Adrenal gland (tissue), 12 donors: ENCODE measurements around the gene PORCN. TPM values are rescaled to one million over a fixed set of nuclear protein-coding genes. Genes with fewer than 3 reads are reported as not detected.

Source experiments
- DNase-seq, 7 donors: peaks; one replicate each; pipeline ENCODE4 v3.0.0-alpha.2; 2019 to 2020
- H3K27ac ChIP-seq, 5 donors: fragments of 200-600 bp; sonication (generic) in 4 of 5; 1 replicate in 3 of 5; 2 replicates in 2 of 5; pipeline versions ENCODE4 v1.5.1 to v1.8.0; 2016 to 2020; ENCODE audit warnings: mild to moderate bottlenecking in 1 of 5
- H3K27me3 ChIP-seq: fragments of 200-600 bp; 2 replicates; pipeline ENCODE4 v1.8.0; 2021
- H3K36me3 ChIP-seq, 2 donors: fragments of 200-600 bp; replicated peaks in 1 of 2; 1 replicate in 1 of 2; 2 replicates in 1 of 2; pipeline versions ENCODE4 v1.5.1 to v1.8.0; 2018 to 2022
- H3K4me1 ChIP-seq, 2 donors: fragments of 200-600 bp; replicated peaks in 1 of 2; 1 replicate in 1 of 2; 2 replicates in 1 of 2; pipeline versions ENCODE4 v1.5.1 to v1.8.0; 2018 to 2021
- H3K4me3 ChIP-seq, 4 donors: fragments of 200-600 bp; sonication (generic) in 3 of 4; one replicate each; pipeline ENCODE4 v1.5.1; 2016 to 2018
- H3K9me3 ChIP-seq, 3 donors: fragments of 200-600 bp; sonication (generic) in 1 of 3; replicated peaks in 1 of 3; 1 replicate in 2 of 3; 2 replicates in 1 of 3; pipeline versions ENCODE4 v1.5.1 to v1.8.0; 2016 to 2021
- POLR2A ChIP-seq, 2 donors: fragments of 450-650 bp; IDR thresholded peaks; one replicate each; pipeline ENCODE4 v1.6.1; 2017; ENCODE audit warnings: antibody characterized with exemption in 2 of 2, mild to moderate bottlenecking in 2 of 2, moderate library complexity in 1 of 2
- WGBS, 4 donors: extraction: QIAGEN DNeasy Blood & Tissue Kit in 2 of 4; methylation state at CpG; one replicate each; pipeline versions ENCODE4 v1.1.5 to v1.1.7; 2013 to 2017; 5-methylcytosine and 5-hydroxymethylcytosine counted together
- intact Hi-C, 2 donors: fragments of 100-400 bp; cut with DNase I; formaldehyde crosslinking; loops; one replicate each; pipeline versions ENCODE4 v1.14.1 to v1.15.0; 2022 to 2023
- polyA plus RNA-seq, 3 donors: library from polyadenylated mRNA; stranded (reverse); fragments of 200-250 nt in 2 of 3; fragments of 350-450 nt in 1 of 3; fragmentation: Illumina TruSeq in 1 of 3; extraction: RNeasy Lipid Tissue Mini Kit (QIAGEN cat#74804) in 1 of 3; gene quantifications; one replicate each; pipeline ENCODE4 v1.2.3, GENCODE V29; 2013 to 2014
- total RNA-seq, 9 donors: library from RNA; depleted of rRNA in 4 of 9; stranded (reverse); fragments of >200 nt in 4 of 9; fragments of 120-200 nt in 1 of 9; fragmentation: NEBNext Ultra II Directional in 1 of 9; extraction: Animal tissue kit (Norgen Biotek cat#: 25700) in 1 of 9; gene quantifications; one replicate each; pipeline versions ENCODE4 v1.1.0 to v1.2.4, GENCODE V29; 2013 to 2023
- TF ChIP-seq, protein P1 (sequence below), 6 experiments: fragments of 450-650 bp in 4 of 6; fragments of 200-600 bp in 2 of 6; sonication (generic) in 1 of 6; IDR thresholded peaks; 1 replicate in 5 of 6; 2 replicates in 1 of 6; pipeline versions ENCODE4 v1.5.1 to v1.8.0; 2016 to 2021; ENCODE audit warnings: antibody characterized with exemption in 6 of 6, mild to moderate bottlenecking in 2 of 6, moderate library complexity in 1 of 6
- donor health status: healthy with polysubstance abuse.
- donor health status: Bipolar disorder and iron deficiency.
- donor health status: DM: yes; HTN: yes; CAD: no.
- donor health status: DM: no; HTN: no; CAD: no.
- donor health status: DM: no; HTN: no; CAD: no.
- donor health status: DM: yes; HTN: yes; CAD: no.

The PORCN gene
- total and polyA plus RNA-seq, 12 donors = 9.5 to 290 (median 86.3) TPM

DNA sequence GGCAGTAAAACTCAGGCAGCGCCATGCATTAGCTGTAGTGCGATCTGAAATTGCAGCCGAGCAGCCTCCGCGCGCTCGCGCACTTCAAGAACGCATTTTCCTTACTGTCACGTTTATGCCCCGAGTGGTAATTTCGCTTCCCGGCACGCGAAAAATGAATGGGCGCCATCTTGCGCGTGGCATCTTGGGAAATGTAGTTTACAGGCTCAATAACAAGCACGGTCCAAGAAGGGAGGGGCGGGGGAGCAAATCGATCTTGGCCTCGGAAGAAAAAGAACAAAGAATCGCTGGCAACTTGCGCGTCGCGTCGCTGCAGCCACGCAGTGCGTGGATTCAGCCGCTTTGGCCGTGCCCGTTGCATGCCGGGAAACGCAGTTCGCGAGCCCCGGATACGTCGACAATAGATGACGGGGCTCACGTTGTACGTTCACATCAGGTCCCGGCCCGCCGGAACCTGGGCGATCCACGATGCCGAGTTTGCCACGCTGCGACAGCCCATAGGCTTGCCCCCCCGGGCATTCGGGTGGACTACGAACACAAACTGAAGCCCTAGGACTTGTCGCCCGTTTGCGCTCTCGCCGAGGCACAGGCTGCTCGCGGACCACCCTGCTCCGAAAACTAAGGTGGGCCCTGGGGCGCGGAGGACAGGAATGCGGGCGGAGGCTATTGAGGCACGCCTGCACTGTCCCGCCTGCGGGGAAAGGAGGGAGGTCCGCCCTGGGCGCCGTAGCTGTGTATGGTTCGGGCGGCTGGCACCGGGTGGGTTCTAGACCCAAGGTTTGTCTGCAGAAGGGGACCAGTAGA lies 32.8 kb upstream of the PORCN start, which contains the start of gene FTSJ1:
Gene FTSJ1, plus strand, starts transcription at position 426 of the 804 bp plus-strand sequence. CDS start 1,849 bp downstream, outside the sequence.
- peak; percentile 6 to 67 for TF ChIP-seq POLR2A (IDR thresholded peaks at IDR 0.05)
- TF ChIP-seq, protein P1, sequence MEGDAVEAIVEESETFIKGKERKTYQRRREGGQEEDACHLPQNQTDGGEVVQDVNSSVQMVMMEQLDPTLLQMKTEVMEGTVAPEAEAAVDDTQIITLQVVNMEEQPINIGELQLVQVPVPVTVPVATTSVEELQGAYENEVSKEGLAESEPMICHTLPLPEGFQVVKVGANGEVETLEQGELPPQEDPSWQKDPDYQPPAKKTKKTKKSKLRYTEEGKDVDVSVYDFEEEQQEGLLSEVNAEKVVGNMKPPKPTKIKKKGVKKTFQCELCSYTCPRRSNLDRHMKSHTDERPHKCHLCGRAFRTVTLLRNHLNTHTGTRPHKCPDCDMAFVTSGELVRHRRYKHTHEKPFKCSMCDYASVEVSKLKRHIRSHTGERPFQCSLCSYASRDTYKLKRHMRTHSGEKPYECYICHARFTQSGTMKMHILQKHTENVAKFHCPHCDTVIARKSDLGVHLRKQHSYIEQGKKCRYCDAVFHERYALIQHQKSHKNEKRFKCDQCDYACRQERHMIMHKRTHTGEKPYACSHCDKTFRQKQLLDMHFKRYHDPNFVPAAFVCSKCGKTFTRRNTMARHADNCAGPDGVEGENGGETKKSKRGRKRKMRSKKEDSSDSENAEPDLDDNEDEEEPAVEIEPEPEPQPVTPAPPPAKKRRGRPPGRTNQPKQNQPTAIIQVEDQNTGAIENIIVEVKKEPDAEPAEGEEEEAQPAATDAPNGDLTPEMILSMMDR (IDR thresholded peaks at IDR 0.05) = no peak
- H3K9me3 ChIP-seq = no peaks in the 10 kb centered on the region
- 0 to 43% (median 18%) methylated on average over 12 to 75 of the region's 75 CpGs for WGBS, 4 donors
- no peaks in the 10 kb centered on the region for H3K4me1 ChIP-seq
- intact Hi-C loops = no loop called here
- no peaks in the 10 kb centered on the region for H3K36me3 ChIP-seq
- H3K27me3 ChIP-seq = no peaks in the 10 kb centered on the region
- H3K4me3 ChIP-seq = peak within 1 kb of the TSS; percentile 43 to 64 (median 56)
- peak; percentile 85 to 97 (median 91) for DNase-seq
- H3K27ac ChIP-seq = peak within 1 kb of the TSS in 4 of 5 donors; percentile 64 to 86 (median 78)

DNA sequence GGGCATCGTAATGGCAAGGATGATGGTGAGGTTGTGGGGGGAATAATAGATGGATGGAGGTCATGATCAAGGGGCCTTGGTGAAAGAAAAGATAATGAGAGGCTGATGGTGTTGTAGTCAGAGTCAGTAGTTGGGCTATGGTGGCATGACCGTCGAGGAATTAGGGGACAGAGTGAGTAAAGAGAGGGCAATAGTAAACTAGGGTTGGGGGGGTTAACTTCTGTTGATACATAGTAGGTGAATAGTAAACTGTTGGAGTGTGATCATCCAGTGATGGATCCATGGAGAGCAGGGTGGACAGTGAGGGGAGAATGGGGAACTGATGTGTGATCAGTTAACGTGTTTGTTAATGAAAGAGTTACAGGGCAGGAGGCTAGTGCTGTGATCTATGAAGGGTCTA lies 31.9 kb upstream of the PORCN start:
- H3K27ac ChIP-seq = peak overlapping the region in 2 of 5 donors; percentile 64 to 86
- TF ChIP-seq, protein P1 (IDR thresholded peaks at IDR 0.05) = no peak
- TF ChIP-seq POLR2A (IDR thresholded peaks at IDR 0.05) = no peak
- H3K4me3 ChIP-seq = peak overlapping the region in 2 of 4 donors; percentile 43 to 64
- H3K36me3 ChIP-seq = peaks cover 0 to 6% of the 10 kb centered on the region in 2 donors
- no peaks in the 10 kb centered on the region for H3K27me3 ChIP-seq
- no peaks in the 10 kb centered on the region for H3K4me1 ChIP-seq
- 59 to 69% (median 66%) methylated on average over 4 of the region's 4 CpGs for WGBS, 4 donors
- intact Hi-C loops = no loop called here
- DNase-seq = no peak
- no peaks in the 10 kb centered on the region for H3K9me3 ChIP-seq

DNA sequence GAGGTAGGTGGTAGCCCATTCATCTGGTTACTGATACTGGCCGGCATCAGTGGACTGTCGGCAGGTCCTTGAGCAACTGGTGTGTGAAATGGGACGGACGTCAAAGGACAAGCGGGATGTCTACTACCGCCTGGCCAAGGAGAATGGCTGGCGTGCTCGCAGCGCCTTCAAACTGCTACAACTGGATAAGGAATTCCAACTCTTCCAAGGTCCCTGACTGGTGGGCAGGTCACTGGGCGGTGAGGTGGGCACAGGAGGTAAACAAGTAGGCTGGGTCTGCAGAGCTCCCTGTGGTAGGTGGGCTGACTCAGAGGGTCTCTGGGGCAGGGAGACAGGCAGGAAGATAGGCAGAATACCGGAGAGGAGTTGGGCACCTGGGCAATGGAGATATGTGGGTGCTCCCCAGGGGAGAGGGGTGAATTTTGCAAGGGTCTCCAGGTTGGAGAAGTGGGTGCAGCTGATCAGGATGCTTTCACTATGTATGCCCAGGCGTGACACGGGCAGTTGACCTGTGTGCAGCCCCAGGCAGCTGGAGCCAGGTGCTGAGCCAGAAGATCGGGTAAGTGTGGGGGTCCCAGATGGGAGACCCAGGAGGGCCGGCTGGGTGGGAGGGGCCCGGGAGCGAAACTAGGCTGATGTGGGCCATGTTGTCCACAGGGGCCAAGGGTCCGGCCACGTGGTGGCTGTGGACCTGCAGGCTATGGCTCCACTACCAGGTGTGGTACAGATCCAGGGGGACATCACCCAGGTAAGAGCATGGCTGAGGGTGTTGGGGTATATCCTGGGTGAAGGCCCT lies 30.6 kb upstream of the PORCN start:
- TF ChIP-seq POLR2A (IDR thresholded peaks at IDR 0.05) = no peak
- TF ChIP-seq, protein P1 (IDR thresholded peaks at IDR 0.05) = no peak
- H3K27me3 ChIP-seq = no peaks in the 10 kb centered on the region
- intact Hi-C loops = no loop called here
- no peaks in the 10 kb centered on the region for H3K9me3 ChIP-seq
- no peaks in the 10 kb centered on the region for H3K4me1 ChIP-seq
- no peak for DNase-seq
- H3K27ac ChIP-seq = no peak overlapping the region
- H3K4me3 ChIP-seq = no peak overlapping the region
- 89 to 96% (median 93%) methylated on average over 14 to 19 of the region's 19 CpGs for WGBS, 4 donors
- peaks cover 0 to 11% of the 10 kb centered on the region in 2 donors for H3K36me3 ChIP-seq

DNA sequence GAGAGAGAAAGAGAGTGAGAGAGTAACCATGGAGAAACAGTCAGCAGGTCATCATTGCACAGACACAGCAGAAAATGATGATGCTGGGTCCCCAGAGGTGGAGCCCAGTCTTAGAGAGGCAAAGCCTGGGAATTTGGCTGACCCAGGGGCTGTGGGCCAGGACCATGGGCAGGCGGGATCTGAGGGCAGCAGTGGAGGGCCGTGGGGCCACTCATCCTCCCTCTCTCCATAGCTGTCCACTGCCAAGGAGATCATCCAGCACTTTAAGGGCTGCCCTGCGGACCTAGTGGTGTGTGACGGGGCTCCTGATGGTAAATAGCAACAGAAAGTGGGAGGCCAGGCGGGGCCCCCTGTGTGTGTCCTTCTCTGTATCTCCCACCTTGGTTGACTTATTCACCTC lies 30.0 kb upstream of the PORCN start:
- TF ChIP-seq, protein P1 (IDR thresholded peaks at IDR 0.05) = no peak
- no peak for TF ChIP-seq POLR2A (IDR thresholded peaks at IDR 0.05)
- DNase-seq = no peak
- Histone ChIP-seq H3K27ac (no peak overlapping the region), H3K27me3 (no peaks in the 10 kb centered on the region), H3K4me3 (no peak overlapping the region), H3K36me3 (peaks cover 0 to 11% of the 10 kb centered on the region in 2 donors), H3K4me1 (no peaks in the 10 kb centered on the region), H3K9me3 (no peaks in the 10 kb centered on the region)
- 73 to 100% (median 89%) methylated on average over 3 to 5 of the region's 5 CpGs for WGBS, 4 donors
- intact Hi-C loops = no loop called here
